Inflammatory macrophage (primary cell): Measurements from ENCODE around the gene HIRA.
"Not testable (repeated sequence)": the region's sequence is repeated elsewhere in the genome, so short reads cannot be mapped to it uniquely, and the experiment has no call there.

ENCODE experiments used
- DNase-seq, 2 donors: peaks; one replicate each; pipeline ENCODE4 v3.0.0-alpha.2; 2020 to 2022

Gene HIRA

DNA sequence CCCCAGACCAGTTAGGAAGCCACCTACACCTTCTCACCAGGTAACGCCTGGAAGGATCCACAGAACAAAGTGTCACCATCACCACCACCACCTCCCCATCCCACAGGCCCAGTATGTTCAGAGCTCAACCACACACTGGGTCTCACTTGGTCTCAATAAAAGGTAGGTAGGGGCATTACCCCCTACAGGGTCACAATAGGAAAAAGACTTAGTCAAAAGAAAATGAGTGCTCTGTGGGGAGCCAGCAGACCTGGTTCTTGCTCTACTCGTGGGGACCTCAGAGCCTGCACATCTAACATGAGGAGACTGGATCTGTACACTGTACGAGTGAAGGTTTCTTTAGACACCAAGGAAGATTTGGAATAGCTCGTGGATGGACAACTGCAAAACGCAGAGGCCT is 49.3 kb downstream of the HIRA start:
- DNase-seq = no peak

DNA sequence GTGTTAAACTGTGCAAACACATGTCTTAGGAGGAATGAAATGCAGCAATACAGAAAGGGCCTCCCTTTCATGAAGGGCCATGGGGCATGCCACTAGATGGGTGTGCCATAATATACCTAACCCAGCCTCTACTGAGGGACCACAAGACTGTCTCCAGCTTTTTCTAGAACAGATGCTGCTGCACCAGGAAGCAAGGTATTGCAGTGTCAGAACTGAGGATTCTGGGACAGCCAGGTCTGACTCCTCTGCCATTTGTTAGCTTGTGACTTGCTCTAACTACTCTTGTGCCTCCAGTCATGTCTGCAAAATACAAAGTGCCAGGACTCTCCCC is 53.2 kb downstream of the HIRA start:
- DNase-seq = no peak

DNA sequence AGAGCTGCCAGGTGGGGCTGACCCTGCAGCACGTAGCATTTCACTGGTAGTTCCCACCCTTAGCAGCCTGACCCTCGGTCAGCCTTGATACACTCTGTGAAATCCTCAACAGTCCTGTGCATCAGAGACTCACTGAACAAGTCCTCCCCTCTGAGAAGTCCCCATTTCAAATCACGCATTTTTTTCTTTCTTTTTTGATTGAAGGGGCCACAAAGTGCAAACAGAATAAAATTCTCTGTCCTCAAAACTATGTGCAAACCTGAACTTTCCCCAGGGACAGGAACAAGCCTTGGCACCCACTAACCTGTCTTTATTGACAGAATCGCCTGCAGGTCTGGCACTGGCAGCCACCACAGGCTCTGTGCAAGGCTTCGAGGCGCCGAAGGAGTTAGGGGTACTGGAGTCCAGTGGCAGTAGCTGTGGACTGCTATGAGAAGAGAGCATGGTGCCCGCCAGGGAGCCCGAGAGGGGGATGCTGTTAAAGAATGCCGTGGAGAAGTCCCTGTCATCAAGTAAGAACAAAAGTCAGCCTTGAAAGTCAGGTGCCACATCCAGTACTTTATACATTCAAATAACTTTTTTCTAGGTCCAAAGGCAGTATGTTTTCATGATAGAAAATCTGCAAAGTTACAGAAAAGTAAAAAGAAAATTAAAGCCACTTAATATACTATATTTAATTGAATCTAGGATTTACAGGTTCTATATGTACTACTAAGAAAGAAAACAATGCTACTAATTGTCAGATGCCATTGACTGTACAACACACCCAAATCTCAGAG is 53.8 kb downstream of the HIRA start:
- DNase-seq = no peak

DNA sequence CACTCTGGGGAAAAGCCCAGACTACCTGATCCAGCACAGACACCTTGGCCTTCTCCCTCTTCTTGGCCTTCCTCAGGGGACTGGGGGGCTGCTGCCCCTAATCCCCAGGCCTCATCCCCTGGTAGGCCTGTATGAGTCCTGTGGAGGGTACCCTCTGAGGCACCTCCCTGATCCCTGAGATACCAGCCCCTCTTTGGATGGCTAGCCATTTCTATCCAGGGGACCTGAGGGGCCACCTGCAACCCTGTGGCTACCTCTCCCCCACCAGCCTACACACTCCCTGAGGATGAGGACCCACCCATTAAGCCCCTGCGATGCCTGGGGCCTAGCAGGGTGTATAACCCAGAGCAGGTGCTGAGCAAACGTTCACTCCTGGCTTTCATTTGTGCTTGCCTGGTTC is 54.6 kb downstream of the HIRA start:
- DNase-seq = no peak

DNA sequence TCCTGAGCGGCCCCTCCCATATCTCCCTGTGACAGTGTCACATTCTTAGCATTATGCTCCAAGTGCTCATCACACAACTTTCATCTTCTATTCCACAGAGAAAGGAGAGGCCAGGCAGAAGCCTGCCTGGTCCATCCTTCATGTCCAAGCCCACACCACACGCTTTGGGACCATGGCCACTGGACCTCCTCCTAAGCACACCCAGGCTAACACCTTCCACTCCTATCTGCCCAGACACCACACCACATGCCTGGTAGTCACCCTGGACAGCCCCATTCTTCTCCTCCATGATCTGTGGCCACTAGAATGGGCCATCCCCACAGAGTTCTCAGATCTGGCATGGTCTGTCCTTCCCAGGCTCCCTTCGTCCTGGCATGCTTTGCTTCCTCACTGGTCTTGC is 55.3 kb downstream of the HIRA start:
- DNase-seq = no peak

DNA sequence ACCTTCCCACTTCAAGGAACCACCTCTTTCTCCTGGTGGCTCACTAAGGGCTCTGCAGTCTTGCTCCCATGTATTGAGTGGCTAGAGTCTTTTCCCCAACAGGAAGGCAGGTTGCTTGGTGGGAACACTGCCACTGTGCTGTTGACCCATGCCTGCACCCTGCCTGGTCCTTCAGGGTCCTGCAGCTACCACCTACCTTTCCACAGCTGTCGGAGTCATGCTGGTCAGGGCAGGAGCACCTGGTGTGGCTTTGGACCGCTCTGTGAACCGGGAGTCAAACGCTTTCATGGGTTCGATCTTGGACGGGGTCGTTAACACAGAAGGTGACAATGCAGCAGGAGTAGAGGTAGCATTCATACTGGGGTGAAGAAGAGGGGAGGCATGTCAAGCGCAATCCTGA is 56.1 kb downstream of the HIRA start:
- no peak for DNase-seq

DNA sequence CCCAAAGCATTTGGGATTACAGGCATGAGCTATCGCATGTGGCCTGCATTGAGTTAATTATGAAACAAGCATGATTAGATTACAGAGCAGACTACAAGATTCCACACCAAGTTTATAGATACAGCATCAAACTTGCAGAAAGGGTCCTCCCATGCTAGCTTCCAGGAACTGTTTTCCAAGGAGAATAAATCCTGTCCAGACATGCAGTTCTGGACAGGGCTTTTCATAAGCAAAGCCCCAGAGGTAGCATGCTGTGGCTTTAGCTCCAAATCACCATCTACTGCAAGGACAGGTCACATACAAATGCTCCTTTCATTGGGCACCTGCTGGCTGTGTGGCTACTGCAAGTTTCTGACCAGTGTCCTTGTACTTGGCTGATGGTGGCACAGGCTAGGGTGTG is 57.1 kb downstream of the HIRA start:
- DNase-seq = no peak

DNA sequence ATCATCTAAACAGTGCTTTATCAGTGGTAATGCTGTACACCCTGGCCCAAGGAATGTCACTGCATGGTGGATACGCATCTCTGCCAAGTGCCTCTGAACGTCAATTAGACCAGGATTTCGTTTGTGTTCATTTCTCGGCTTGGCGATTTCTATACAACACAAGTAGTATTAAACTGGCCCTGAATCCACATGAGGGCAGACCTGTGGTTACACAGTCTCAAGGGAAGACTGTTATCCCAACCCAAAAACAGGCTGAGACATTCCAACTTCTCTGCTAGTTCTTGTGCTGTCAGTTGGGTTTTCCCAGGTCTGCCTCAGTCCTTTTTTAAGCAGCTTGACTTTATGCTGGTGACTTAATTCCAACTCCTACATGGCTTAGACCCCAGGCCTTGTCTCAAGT is 58.1 kb downstream of the HIRA start:
- no peak for DNase-seq

DNA sequence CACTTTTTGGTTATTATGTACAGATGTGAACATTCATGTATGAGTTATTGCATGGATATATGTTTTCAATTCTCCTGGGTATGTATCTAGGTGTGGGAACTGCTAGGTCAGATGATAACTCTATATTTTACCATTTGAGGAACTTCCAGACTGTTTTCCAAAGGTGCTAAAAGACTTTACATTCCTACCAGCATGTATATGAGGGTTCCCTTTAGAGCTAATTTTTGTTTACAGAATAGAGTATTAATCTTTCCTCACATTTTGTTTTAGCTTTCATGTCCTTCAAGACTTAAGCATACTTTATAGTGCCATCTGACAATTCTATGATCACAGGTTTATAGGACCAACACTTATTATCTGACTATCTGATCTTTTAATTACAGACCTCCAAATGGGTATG is 59.6 kb downstream of the HIRA start:
- DNase-seq = no peak

DNA sequence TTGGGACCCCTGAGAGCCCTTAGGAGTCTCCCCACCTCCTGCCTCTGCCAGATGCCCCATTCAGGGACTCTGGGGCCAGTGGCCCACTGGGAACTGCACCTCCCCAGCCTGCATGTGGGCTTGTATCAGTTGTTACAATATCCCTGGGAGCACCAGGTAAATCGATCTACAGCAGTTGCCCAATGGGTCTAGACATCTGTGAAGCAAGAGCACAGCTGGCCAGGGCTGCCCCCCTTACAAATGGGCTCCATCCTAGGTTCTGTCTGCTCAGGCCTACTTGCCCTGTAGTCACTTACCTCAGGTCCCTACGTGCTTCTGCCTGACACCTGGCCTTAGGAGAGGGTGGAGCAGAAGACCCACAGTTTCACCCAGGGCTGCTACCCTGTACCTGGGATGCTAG is 62.7 kb downstream of the HIRA start:
- DNase-seq = no peak

DNA sequence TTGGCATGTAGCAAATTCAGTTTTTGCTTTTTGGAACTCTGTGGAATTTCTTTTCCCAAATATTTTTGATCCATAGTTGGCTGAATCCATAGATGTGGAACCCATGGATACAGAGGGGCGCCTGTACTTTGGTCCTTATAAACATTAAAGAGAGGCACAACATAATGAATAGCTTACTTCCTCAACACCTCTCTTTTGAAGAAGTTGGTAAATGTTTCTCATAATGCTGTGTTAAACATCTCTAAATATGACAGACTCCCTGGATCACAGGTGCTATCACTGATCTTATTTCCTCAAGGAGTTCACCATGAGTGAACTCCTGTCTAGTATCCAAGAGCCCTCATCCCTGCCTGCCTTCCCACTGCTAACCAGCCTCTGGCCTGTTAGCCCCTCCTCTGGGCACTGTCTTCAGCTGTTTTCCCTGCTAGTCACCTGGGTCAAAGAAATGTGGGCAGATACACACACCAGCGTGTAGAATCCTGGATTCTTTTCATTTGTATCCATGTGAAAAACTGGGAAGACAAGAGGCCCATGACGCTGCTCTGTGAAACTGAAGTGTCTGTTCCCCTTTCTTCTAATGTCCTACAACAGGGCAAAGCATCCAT is 63.7 kb downstream of the HIRA start:
- DNase-seq = no peak

DNA sequence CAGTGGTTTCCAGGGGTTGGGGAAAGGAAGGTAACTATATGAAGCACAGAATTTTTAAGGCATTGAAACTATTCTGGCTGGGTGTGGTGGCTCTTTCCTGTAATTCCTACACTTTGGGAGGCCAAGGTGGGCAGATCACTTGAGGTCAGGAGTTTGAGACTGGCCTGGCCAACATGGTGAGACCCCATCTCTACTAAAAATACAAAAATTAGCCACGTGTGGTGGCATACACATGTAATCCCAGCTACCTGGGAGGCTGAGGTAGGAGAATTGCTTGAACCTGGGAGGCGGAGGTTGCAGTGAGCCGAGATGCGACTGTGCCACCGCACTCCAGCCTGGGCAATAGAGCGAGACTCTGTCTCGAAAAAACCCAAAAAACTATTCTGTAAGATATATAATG is 68.0 kb downstream of the HIRA start:
- not testable (repeated sequence) for DNase-seq

DNA sequence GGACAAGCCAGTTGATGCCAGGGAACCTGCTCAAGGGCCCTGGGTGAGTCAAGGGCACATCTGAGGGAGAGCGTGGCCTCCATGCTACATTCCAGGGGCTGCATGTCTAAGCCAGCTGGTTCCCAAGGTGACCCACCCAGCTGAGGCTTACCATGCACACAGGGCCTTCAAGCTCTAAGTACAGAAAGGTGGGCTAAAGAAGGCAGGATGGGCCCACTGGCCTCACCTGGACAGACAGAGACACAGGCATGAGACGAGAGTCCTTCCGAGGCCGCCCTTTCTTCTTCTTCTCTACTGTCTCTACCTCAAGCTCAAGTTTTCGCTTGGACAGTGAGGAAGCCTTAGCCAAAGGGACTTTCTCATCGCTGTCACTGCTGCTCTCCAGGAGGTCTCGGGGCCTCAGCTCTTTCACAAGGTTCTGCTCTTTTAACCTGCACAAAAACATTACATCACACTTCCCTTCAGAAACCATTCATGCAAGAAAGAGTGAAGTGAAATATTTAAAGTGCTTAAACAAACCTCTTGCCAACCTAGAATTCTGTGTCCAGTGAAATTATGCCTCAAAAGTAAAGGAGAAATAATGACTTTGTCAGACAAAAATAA is 69.9 kb downstream of the HIRA start:
- no peak for DNase-seq

DNA sequence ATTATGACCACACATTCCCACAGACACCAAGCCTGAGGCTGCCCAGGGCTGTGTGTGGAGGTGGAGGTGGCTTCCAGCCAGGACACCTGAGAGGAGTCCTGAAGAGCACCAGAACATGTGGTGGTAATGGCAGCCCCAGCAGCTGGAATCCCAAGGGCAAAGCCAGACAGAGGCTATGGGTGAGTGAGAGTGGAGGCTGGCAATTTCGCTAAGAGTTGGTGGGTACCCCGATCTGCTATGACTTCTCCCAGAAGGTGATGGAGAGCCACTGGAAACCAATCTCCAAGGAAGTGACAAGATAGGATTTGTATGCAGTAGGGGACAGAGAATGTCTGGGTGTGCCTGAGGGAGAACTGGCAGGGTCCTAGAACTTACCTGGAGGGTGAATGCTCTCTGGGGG is 70.7 kb downstream of the HIRA start:
- no peak for DNase-seq

DNA sequence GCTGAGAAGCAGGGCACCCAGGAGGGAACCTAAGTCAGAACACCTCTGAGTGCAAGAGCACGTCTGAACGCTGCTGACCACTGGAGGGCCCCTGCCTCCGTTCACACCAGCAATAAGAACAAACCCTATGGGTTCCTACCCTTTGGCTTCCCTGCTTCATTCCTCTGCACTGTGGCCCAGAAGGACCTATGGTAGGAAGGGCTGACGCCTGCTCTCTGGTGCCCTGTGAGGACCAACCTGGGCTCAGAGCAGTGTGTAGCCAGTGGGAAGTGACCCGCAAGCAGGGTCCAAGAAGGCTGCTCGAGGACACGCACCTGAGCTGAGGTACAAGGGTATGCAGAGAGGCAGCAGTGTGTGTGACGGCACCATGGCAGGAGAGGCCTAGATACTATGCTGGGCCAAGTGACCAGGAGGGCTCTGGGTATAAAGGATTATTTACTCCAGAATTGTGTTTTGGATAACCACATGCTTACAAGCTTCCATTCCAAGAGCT is 71.2 kb downstream of the HIRA start:
- DNase-seq = no peak

DNA sequence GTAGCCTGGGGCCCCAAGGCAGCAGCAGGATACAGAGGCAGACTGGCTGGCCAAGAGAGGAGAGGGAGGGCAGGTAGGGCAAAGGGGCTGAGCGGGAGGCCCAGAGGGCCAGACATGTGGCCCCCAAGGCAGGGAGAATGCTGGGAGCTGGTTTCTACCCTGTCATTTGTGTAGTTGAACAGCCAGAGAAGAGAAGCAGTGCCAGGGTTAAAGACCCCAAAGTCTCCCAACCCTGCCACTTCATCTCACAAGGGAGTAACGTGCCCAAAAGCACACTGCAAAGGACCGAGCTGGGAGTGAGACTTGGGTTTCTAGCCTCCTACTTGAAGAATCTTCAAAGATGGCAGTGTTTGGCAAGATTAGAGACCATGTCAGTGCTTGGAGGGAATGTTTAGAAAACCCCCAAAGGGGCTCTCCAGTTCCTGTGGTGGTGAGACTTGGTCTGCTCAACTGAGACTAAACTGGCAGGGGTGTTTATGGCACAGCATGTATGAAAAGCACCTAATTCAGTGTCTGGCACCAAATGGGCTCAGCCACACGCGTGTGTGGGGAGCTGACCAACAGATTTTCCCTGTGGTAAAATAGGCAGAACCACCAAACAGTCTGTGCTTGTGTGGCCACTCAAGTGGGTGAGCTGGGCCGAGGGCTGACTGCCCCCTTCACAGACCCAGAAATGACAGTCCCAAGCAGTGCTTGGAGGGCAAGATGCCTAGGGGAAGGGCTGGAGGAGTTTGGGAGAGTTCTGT is 71.8 kb downstream of the HIRA start:
- DNase-seq = no peak

DNA sequence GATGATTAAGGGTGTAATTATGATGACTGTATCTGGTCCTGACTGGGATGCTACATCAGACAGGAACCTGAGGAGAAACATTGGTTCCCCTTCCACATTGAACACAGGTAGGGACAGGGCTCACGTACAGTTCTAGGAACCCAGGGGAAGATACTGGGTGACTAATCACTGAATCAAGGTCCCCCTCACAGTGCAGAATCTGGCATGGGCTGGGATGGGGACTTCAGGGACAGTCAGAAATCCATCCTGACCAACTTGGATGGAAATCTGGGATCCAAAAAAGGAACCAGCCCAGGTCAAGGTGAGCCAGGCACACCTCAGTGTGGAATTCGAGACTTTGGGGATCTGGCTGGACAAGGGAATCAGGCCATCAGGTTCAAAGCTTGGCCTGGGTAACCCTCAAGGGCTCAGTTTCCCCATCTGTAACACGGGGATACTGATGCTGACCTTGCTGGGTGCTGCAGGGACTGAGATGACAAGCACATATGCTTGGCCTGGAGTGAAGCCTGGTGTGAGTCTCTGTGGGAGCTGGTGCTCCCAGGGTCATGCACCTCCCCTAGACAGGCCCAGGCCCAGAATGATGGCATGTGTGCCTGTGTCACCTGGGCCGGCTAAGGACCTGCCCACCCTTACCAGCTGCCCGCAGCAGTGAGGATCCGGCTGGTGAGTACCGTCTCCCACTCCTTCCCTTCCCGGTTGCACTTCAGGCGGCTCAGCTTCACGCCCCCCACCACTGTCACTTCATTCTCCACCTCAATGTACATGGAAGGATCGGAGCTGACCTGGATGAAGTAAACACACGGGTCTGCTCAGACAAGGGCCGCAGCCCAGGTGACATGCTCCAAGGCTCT is 72.6 kb downstream of the HIRA start:
- DNase-seq = no peak

DNA sequence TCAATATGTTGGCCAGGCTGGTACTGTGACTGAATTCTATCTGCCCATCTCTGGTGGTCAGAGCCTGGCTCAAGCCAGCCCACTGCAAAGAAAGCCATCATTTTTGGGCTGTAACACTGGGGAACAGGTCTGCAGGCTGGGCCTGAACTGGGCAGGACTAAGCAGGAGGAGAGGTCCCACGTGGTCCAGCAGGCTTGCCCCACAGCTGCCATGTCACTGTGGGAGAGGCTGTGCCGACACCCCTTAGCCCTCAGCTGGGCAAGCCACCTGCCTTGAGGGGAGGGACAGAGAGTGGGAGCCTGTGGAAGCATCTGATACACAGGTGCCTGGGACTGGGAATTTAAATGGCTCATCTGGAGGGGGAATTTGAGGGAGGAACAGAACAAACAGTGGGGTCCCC is 73.3 kb downstream of the HIRA start:
- no peak for DNase-seq

DNA sequence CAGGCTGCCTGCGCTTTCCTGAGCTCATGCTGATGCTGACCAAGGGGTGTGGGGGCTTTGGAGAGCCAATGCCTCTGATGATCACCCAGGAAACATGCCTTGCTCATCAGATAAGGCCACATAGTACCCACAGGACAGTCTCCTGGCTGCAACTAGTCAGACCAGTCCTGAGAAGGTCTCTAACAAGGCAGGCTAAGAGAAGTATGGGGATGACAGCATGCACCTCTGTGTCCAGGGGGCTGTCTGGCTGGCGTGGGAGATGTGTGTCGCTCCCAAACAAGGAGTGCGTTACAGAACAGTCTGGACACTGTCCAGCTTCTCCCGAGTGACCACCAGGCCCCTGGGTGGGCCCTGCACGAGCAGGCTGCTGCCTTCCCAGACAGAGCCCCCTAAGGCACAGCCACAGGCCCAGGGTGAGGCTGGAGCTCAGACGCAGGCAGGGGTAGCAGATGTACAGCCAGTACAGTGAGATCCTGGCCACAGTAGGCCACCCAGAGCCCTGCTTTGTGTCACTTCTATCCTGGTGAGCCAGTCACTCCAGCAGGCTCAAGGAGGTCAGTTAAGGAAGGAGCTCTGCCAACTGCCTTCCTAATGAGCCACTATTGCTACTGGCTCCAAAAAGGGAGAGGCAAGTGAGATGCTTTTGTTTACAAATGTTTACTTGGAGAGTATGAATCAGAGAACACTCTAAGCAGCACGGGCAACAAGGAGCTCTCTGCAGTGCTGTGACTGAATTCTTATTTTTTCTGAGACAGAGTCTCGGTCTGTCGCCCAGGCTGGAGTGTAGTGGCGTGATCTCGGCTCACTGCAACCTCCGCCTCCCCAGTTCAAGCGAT is 74.0 kb downstream of the HIRA start:
- DNase-seq = no peak

DNA sequence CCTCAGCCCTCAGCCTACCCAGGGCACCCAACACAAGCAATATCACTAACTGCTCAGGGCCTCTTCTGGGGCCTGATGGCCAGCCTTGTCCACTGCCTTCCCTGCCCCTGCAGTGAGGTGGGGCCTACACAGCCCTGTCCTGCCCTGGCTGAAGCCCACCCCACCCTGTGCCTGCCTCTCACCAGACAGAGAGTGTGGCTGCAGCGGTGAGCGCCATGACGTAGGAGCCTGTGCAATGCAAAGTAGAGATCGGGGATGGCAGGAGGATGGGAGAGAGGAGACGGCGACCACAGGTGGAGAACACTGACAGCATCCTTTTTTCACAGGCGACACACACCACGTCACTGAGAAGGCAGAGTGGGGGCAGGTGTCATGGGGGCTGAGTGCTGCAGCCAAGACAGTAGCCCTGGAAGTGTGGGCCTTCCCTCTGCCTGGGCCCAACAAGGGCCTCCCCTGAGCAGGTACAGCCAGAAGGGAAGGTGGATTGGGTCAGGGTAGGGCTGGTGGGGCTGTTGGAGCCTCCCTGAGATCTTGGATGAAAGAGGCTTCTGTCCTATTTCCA is 74.7 kb downstream of the HIRA start:
- DNase-seq = no peak

DNA sequence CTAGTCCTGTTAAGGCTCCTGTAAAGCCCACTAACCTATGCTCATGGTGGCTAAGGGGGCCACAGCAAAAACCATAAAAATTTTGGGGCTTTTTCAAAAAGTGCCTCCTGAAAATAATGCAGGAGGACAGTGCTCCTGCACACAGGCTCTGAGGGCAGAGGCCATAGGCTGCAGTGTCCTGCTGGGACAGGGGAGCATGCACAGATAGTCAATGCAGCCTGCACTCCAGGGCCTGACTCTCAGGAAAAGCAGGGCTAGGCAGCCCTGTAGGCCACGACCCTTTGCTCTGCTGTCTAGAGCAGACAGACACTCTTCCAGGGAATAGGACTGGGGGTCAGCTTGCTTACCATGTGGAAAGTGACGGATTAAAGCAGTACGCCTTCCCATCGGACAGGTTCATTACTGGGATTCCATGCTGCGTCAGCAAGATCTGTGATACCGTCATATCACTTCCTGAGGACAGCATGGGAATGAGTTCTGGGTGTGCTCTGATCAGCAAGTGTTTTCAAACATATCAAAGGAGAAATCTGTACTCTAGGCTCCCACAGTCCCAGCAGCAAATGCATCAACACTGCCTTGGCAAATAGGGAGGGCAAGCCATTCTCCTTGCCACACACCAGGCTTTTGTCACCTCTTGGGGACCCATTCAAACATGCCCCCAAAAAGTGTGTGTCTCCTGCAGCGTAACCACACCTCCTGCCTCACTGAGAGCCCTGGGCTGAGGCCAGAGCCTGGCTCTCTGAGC is 75.9 kb downstream of the HIRA start:
- DNase-seq = no peak
